HUES6 (cell line): ENCODE results near the gene SUN2.

Experiments used
- H3K27ac ChIP-seq: 2 replicates; pipeline ENCODE4 v1.7.0; 2013; ENCODE audit warnings: low read depth, mild to moderate bottlenecking, low read length, inconsistent platforms
- H3K27me3 ChIP-seq: 2 replicates; pipeline ENCODE4 v1.6.1; 2013; ENCODE audit warnings: low read length; ENCODE audit not compliant: control insufficient read depth, insufficient read depth
- H3K36me3 ChIP-seq: 2 replicates; pipeline ENCODE4 v1.6.1; 2013; ENCODE audit warnings: low read length; ENCODE audit not compliant: control insufficient read depth, insufficient read depth
- H3K4me1 ChIP-seq: 2 replicates; pipeline ENCODE4 v1.6.1; 2013; ENCODE audit warnings: low read length; ENCODE audit not compliant: control insufficient read depth, insufficient read depth
- H3K4me3 ChIP-seq: 2 replicates; pipeline ENCODE4 v1.5.1; 2013; ENCODE audit warnings: low read depth, low read length
- H3K9ac ChIP-seq: one replicate; pipeline ENCODE4 v1.6.1; 2013; ENCODE audit warnings: mild to moderate bottlenecking, low read length
- H3K9me3 ChIP-seq: 2 replicates; pipeline ENCODE4 v1.6.1; 2013; ENCODE audit warnings: low read depth, low read length; ENCODE audit not compliant: control insufficient read depth, insufficient read depth

The SUN2 gene

GRCh38 chr22:38775656-38776055 is 19.9 kb upstream of the SUN2 start:
- Histone ChIP-seq H3K9ac (no peak overlapping the region), H3K27me3 (no peaks in the 10 kb centered on the region), H3K9me3 (no peaks in the 10 kb centered on the region), H3K4me3 (no peak overlapping the region), H3K36me3 (no peaks in the 10 kb centered on the region), H3K4me1 (no peaks in the 10 kb centered on the region; the same call in 1 of the 2 replicates), H3K27ac (no peak overlapping the region)

DNA sequence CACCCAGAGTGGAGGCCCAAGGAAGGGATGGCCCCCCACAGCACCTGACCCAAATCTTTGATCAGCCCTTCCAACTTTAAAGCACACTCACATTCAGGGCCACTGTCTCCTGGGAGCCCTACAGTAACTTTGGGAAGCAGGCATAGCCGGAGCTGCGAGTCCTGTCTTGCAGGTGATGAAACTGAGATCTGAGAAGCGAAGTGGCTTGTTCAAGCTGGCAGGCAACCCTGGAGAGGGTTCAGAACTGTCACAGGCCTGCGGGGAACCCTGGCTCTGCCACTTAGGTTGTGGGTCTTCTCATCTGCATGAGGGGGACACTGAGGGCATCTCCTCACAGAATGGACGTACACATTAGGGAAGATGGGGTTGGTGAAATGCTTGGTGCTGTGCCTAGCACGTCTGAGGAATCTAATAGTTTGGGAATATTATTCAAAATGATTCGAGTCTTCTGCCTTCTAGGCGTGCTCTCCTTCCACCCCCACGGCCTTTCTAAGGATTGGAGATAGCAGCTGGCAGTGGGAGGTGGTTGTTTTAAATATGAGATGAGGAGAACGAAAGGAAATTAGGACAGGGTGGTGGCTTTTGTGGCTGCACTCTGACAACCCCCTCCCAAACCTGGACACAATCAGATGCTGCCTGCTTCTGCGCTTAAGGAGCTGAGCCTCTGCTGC is 18.8 kb upstream of the SUN2 start:
- Histone ChIP-seq H3K27ac (no peak overlapping the region), H3K4me1 (no peaks in the 10 kb centered on the region; the same call in 1 of the 2 replicates), H3K9me3 (no peaks in the 10 kb centered on the region), H3K27me3 (no peaks in the 10 kb centered on the region), H3K4me3 (no peak overlapping the region), H3K9ac (no peak overlapping the region), H3K36me3 (no peaks in the 10 kb centered on the region)

GRCh38 chr22:38773363-38773946 is 17.7 kb upstream of the SUN2 start:
- Histone ChIP-seq H3K4me1 (no peaks in the 10 kb centered on the region; the same call in 1 of the 2 replicates), H3K9ac (no peak overlapping the region), H3K4me3 (no peak overlapping the region), H3K27ac (no peak overlapping the region), H3K9me3 (no peaks in the 10 kb centered on the region), H3K36me3 (no peaks in the 10 kb centered on the region), H3K27me3 (no peaks in the 10 kb centered on the region)

GRCh38 chr22:38772623-38772873 is 16.8 kb upstream of the SUN2 start:
- no peaks in the 10 kb centered on the region; the same call in 1 of the 2 replicates for H3K4me1 ChIP-seq
- no peak overlapping the region for H3K9ac ChIP-seq
- H3K27me3 ChIP-seq: peaks cover 2% of the 10 kb centered on the region; the same call in 1 of the 2 replicates
- no peak overlapping the region for H3K27ac ChIP-seq
- H3K9me3 ChIP-seq: no peaks in the 10 kb centered on the region
- no peak overlapping the region for H3K4me3 ChIP-seq
- no peaks in the 10 kb centered on the region for H3K36me3 ChIP-seq

DNA sequence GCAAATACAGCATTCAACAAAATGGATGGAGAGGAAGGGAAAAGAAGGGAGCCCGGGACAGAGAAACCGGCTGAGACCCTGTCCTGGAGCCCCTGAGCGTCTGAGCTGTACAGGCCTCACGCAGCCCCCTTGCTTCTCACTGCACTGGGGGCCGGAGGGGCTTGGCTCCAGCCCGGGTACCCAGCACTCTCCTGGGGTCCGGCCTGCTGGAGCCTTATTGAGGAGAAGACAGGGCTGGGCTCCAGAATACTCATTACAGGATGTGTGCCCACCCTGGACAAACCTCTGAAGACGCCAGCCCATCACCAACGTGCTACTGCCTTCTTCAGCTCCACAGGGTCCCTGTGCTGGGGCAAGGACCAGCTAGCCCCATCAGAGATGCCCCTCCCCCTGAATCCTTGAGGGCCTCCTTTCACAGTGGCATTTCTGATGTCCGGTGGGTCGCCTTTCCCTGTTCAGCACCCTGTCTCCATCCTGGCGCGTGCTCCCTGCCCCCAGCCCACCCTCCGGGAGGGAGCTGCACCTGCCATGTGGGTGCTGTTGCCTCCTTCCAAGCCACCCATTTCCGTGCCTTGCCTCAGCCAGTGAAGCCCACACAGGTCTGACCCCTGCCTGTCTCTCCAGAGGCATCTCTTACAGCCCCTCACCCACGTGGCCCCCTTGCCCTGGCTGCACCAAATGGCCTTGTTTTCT is 14.6 kb upstream of the SUN2 start:
- Histone ChIP-seq H3K27me3 (peaks cover 2% of the 10 kb centered on the region; the same call in 1 of the 2 replicates), H3K9ac (no peak overlapping the region), H3K36me3 (no peaks in the 10 kb centered on the region), H3K27ac (no peak overlapping the region), H3K4me3 (no peak overlapping the region), H3K4me1 (0 out of 2 replicates have a peak, but pooled peaks cover 3% of the 10 kb centered on the region), H3K9me3 (no peaks in the 10 kb centered on the region)

DNA sequence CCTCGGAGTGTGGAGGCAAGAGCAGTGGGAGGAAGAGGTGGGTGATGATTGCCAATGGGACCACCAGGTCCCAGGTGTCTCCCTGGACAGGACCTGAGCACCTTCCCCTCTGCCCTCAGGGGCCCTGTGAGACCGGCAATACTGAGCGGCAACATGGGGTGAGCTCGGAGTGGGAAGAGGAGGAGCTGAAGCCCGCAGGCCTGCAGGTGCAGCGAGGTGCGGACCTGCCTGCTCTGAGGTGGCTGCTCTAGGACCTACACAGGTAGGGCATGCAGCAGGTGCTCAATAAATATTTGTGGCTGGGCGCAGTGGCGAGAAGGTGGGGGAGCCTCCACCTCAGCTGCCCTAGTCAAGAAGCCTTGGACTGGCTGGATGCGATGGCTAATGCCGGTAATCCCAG is 12.2 kb upstream of the SUN2 start:
- H3K4me1 ChIP-seq: 0 out of 2 replicates have a peak, but pooled peaks cover 3% of the 10 kb centered on the region
- H3K9ac ChIP-seq: no peak overlapping the region
- H3K4me3 ChIP-seq: no peak overlapping the region
- H3K9me3 ChIP-seq: no peaks in the 10 kb centered on the region
- peaks cover 2% of the 10 kb centered on the region; the same call in 1 of the 2 replicates for H3K27me3 ChIP-seq
- no peaks in the 10 kb centered on the region for H3K36me3 ChIP-seq
- H3K27ac ChIP-seq: no peak overlapping the region

DNA sequence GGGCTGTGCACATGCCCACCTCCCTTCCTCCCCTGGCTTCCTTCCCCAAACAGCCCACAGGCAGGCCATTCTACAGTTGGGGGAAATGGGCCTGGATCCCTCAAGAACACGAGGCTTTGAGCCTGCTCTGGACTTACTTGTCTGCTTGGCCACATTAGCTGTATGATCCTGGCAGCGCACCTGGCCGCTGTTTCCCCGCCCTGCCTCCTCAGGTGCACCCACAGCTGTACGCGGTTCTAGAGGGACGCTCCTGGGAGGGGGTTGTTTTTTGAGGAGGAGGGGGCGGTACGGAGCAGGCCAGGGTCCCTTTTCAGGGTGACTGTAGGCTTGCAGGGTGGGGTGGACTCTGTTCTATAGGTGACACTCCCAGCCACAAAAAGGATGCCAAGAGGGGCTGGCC is 11.5 kb upstream of the SUN2 start:
- Histone ChIP-seq H3K9ac (no peak overlapping the region), H3K27me3 (peaks cover 2% of the 10 kb centered on the region; the same call in 1 of the 2 replicates), H3K4me3 (no peak overlapping the region), H3K27ac (no peak overlapping the region), H3K4me1 (0 out of 2 replicates have a peak, but pooled peaks cover 6% of the 10 kb centered on the region), H3K36me3 (no peaks in the 10 kb centered on the region), H3K9me3 (no peaks in the 10 kb centered on the region)

DNA sequence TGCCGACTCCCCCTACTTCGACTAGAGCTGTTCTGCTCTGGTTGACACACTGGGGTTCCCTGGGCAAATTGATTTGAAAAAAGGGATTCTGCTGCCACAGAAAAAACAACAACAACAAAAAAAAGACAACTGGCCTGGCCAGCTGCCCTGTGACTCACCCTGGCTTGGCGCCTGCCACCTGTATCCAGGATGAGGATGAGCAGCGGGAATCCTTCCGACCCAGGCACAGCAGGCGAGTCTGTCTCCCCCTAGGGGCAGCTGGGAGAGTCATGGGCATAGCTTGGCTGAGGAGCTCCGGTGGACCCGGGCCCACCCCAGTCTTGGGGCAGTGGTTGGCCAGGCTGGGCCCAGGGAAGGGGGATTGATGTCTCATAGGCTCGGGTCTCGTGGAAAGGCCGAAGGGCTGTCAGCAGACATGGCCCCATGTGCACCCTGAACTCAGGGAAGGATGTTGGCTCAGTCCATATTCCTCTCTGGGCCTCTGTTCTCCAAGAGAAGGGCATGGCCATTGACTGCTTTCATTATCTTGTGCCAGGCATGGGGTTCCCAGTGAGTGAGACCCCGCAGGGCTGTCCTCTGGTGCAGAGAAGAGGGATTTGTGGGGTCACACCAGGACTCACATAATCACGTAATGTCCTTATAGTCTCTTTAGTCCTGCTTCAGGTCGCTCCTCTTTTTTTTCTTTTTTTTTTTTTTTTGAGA is 10.4 kb upstream of the SUN2 start:
- Histone ChIP-seq H3K36me3 (no peaks in the 10 kb centered on the region), H3K9me3 (no peaks in the 10 kb centered on the region), H3K9ac (no peak overlapping the region), H3K27me3 (peaks cover 2% of the 10 kb centered on the region; the same call in 1 of the 2 replicates), H3K4me3 (no peak overlapping the region), H3K27ac (no peak overlapping the region), H3K4me1 (peaks cover 6% of the 10 kb centered on the region; the same call in 1 of the 2 replicates)

DNA sequence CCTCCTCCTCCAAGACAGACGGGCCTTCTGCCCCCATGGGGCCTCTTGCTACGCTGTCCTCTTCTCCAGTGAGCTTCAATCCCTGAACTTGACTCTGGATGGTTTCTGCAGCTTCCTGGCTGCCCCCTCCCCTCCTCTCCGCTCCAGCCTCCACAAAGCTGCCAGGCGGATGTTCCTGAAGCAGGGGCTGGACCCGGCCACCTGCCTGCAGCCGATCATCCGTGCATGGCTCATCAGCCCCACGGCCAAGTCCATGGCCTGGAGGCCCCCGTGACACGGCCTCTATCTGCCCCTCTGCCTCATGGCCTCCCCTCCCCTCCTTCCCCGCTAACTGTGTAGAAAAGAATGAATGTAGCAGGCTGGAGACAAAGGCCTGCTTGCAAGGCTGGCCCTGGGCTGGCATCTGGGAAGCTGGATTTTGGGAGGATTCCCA is 6.8 kb upstream of the SUN2 start:
- H3K27ac ChIP-seq: no peak overlapping the region
- no peak overlapping the region for H3K4me3 ChIP-seq
- H3K36me3 ChIP-seq: no peaks in the 10 kb centered on the region
- H3K4me1 ChIP-seq: peaks cover 19% of the 10 kb centered on the region; the same call in 1 of the 2 replicates
- no peaks in the 10 kb centered on the region for H3K9me3 ChIP-seq
- no peaks in the 10 kb centered on the region for H3K27me3 ChIP-seq
- no peak overlapping the region for H3K9ac ChIP-seq

- no peak overlapping the region for H3K4me3 ChIP-seq
- no peak overlapping the region for H3K27ac ChIP-seq
- H3K9me3 ChIP-seq: no peaks in the 10 kb centered on the region
Measured at GRCh38 chr22:38761202-38762162, 5.7 kb upstream of the SUN2 start.

More at GRCh38 chr22:38761202-38762162, 5.7 kb upstream of the SUN2 start:
- H3K36me3 ChIP-seq: no peaks in the 10 kb centered on the region
- no peaks in the 10 kb centered on the region; the same call in 1 of the 2 replicates for H3K27me3 ChIP-seq
- H3K4me1 ChIP-seq: peaks cover 23% of the 10 kb centered on the region; the same call in 1 of the 2 replicates
- no peak overlapping the region for H3K9ac ChIP-seq
